RWPE2 (cell line): ENCODE results near the gene CPSF3.

Experiments used
- ATAC-seq: fragments of 200-7000 bp; cut with Tn5 transposase; 3 replicates; pipeline ENCODE4 v1.9.1; 2021; ENCODE audit warnings: low read depth
- DNase-seq: peaks from one replicate; pipeline ENCODE4 v3.0.0-alpha.2; 2020; ENCODE audit warnings: low spot score
- H3K27ac ChIP-seq: fragments of 450-650 bp; 2 replicates; pipeline ENCODE4 v1.5.1; 2017; ENCODE audit warnings: mild to moderate bottlenecking; ENCODE audit not compliant: poor library complexity, severe bottlenecking
- H3K27me3 ChIP-seq: fragments of 250-450 bp; sonication (Bioruptor Pico); 2 replicates; pipeline ENCODE4 v1.5.1; 2021; ENCODE audit warnings: mild to moderate bottlenecking, moderate library complexity; ENCODE audit not compliant: insufficient read depth, poor library complexity, severe bottlenecking
- H3K36me3 ChIP-seq: fragments of 250-450 bp; sonication (Bioruptor Pico); 2 replicates; pipeline ENCODE4 v1.5.1; 2020; ENCODE audit warnings: low read depth, mild to moderate bottlenecking, moderate library complexity
- H3K4me1 ChIP-seq: fragments of 250-450 bp; sonication (Bioruptor Pico); 2 replicates; pipeline ENCODE4 v1.5.1; 2021; ENCODE audit warnings: mild to moderate bottlenecking, moderate library complexity; ENCODE audit not compliant: insufficient read depth, poor library complexity, severe bottlenecking
- H3K4me3 ChIP-seq: fragments of 250-450 bp; sonication (Bioruptor Pico); 2 replicates; pipeline ENCODE4 v1.5.1; 2021; ENCODE audit warnings: mild to moderate bottlenecking, moderate library complexity; ENCODE audit not compliant: severe bottlenecking
- H3K9me3 ChIP-seq: fragments of 250-450 bp; sonication (Bioruptor Pico); 2 replicates; pipeline ENCODE4 v1.5.1; 2021; ENCODE audit warnings: mild to moderate bottlenecking, moderate library complexity; ENCODE audit not compliant: severe bottlenecking
- TF ChIP-seq, protein P1 (sequence below): fragments of 450-650 bp; IDR thresholded peaks from one replicate; pipeline ENCODE4 v1.5.1; 2017; ENCODE audit warnings: mild to moderate bottlenecking, moderate library complexity; ENCODE audit not compliant: poor library complexity, severe bottlenecking

Gene CPSF3

DNA sequence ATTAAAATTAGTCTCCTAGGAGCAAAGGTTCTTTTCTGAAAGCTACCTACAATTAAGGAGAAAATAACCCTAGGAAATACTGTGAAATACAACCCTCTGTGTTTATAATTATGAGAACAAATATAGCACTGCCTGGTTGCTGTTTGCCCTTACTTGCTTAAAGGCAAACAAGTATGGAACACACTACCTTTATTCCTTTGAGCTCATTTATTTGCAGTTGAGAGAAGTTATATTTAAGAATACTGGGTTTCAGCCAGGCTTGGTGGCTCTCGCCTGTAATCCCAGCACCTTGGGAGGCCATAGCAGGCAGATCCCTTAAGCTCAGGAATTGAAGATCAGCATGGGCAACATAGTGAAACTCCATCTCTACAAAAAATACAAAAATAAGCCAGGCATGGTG lies 27.8 kb downstream of the CPSF3 start:
- TF ChIP-seq, protein P1, sequence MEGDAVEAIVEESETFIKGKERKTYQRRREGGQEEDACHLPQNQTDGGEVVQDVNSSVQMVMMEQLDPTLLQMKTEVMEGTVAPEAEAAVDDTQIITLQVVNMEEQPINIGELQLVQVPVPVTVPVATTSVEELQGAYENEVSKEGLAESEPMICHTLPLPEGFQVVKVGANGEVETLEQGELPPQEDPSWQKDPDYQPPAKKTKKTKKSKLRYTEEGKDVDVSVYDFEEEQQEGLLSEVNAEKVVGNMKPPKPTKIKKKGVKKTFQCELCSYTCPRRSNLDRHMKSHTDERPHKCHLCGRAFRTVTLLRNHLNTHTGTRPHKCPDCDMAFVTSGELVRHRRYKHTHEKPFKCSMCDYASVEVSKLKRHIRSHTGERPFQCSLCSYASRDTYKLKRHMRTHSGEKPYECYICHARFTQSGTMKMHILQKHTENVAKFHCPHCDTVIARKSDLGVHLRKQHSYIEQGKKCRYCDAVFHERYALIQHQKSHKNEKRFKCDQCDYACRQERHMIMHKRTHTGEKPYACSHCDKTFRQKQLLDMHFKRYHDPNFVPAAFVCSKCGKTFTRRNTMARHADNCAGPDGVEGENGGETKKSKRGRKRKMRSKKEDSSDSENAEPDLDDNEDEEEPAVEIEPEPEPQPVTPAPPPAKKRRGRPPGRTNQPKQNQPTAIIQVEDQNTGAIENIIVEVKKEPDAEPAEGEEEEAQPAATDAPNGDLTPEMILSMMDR = no peak
- DNase-seq = no peak
- H3K4me3 ChIP-seq = no peak overlapping the region
- no peak overlapping the region for H3K27ac ChIP-seq
- no peaks in the 10 kb centered on the region for H3K9me3 ChIP-seq
- H3K36me3 ChIP-seq = peaks cover 70% of the 10 kb centered on the region
- no peaks in the 10 kb centered on the region for H3K27me3 ChIP-seq
- no peaks in the 10 kb centered on the region for H3K4me1 ChIP-seq
- no peak for ATAC-seq

DNA sequence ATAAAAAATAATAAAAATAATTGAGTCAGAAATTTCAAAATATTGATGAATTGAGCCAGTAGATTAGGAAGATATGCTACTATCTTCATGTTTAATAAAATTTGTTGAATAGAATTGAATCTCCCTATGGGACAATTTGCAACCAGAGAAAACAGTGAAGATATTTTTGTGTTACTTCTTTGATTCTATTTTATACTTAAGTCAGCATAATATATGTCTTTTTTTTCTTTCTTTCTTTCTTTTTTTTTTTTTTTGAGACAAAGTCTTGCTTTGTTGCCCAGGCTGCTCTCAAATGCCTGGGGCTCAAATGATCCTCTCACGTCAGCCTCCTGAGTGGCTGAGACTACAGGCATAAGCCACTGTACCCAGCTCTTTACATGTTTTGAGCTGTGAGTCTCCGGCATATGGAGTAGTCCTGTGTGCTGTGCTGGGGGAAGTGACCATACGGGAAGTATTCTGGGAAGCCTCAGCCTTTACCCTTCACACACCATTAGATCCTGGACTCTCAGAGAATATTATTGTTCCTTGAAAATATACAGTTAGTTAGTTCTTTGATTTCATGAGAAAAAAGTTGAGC lies 37.1 kb downstream of the CPSF3 start:
- no peaks in the 10 kb centered on the region for H3K4me1 ChIP-seq
- ATAC-seq (no peak), DNase-seq (no peak)
- H3K27me3 ChIP-seq = no peaks in the 10 kb centered on the region
- TF ChIP-seq, protein P1 = no peak
- H3K4me3 ChIP-seq = no peak overlapping the region
- H3K36me3 ChIP-seq = peaks cover 64% of the 10 kb centered on the region
- H3K27ac ChIP-seq = no peak overlapping the region
- no peaks in the 10 kb centered on the region for H3K9me3 ChIP-seq

DNA sequence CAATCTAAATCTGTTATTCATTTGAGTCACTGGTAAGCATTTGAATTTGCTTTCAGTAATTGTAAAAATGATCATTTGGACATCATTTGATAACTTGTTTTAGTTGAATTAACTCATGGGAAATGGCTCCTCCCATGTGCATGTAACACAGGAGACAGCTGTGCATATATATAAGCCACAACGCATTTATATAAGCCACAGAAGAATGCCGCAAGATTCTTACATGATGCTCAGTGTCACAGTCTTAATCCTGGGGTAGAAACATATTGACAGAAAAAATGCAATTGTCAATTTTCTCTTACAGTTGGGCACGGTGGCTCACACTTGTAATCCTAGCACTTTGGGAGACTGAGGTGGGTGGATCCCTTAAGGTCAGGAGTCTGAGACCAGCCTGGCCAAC lies 37.6 kb downstream of the CPSF3 start:
- H3K36me3 ChIP-seq = peaks cover 58% of the 10 kb centered on the region
- no peaks in the 10 kb centered on the region for H3K27me3 ChIP-seq
- DNase-seq = no peak
- H3K4me1 ChIP-seq = no peaks in the 10 kb centered on the region
- no peaks in the 10 kb centered on the region for H3K9me3 ChIP-seq
- H3K4me3 ChIP-seq = no peak overlapping the region
- no peak overlapping the region for H3K27ac ChIP-seq
- TF ChIP-seq, protein P1 = no peak
- no peak for ATAC-seq

DNA sequence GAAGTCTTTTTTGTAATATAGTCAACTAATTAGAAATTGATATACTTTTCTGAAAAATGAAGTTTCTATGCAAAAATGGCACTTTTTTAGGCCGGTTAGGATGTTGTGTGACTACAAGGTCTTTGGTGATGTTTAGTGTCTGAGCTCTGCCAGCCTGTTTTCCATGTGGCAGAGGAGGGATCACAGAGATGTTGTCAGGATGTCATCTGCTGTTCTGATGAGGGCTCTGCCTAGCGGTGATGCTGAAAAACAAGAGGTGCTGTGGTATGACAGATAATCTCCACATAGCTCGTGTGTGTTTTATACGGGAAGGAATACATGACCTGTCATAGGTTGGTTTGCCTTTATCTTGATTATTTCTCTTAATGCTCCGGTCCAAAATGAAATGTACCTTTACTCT lies 38.9 kb downstream of the CPSF3 start:
- Histone ChIP-seq H3K4me3 (no peak overlapping the region), H3K27ac (no peak overlapping the region), H3K4me1 (no peaks in the 10 kb centered on the region), H3K36me3 (peaks cover 49% of the 10 kb centered on the region), H3K27me3 (no peaks in the 10 kb centered on the region), H3K9me3 (no peaks in the 10 kb centered on the region)
- no peak for ATAC-seq
- no peak for DNase-seq
- TF ChIP-seq, protein P1 = no peak

DNA sequence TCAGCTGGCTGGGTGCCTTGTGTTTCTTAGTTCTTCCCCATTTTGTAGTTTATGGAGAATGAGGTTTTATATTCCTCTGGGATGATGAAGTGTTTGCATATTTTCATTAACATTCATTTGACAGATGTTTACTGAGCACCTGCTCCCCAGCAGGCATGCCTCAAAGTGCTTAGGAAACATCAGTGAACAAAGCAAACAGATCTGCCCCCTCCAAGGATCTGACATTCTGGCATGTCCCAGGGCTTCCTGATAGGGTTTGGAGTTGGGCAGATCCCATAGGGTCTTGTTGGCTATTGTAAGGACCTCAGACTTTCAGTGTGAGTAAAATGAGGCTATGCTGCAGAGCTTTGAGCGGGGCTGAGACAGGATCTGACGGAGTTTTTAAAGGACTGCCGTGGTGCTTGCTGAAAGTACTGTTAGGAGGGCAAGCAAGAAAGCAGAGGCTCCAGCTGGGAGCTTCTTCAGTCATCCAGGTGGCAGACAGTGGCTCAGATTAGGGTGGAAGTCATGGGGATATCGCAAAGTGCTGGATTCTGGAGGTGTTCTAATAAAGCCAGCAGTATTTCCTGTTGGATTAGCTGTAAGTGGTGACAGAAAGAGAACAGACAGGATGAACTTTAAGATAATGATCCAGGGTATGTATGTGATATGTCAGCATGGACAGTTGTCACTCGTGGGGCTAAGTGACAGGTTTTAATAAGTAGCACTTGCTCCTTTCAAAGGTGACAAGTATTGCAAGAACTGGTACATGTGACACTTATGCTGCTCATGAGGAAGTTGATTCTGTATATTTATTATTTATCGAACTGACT lies 39.6 kb downstream of the CPSF3 start:
- DNase-seq = no peak
- no peaks in the 10 kb centered on the region for H3K4me1 ChIP-seq
- no peak overlapping the region for H3K27ac ChIP-seq
- TF ChIP-seq, protein P1 = no peak
- ATAC-seq = no peak
- no peaks in the 10 kb centered on the region for H3K27me3 ChIP-seq
- no peaks in the 10 kb centered on the region for H3K9me3 ChIP-seq
- peaks cover 47% of the 10 kb centered on the region for H3K36me3 ChIP-seq
- no peak overlapping the region for H3K4me3 ChIP-seq
